DND-41 (cell line): Measurements from ENCODE around the gene CLDN11.

ENCODE experiments used
- ATAC-seq: fragments of 200-7000 bp; cut with Tn5 transposase; 3 replicates; pipeline ENCODE4 v1.9.1; 2021; ENCODE audit warnings: low read depth; ENCODE audit not compliant: insufficient read depth
- DNase-seq: peaks from one replicate; pipeline ENCODE4 v3.0.0-alpha.2; 2020
- H2AFZ ChIP-seq: 2 replicates; pipeline ENCODE4 v1.6.0; 2012; ENCODE audit warnings: low read depth, low read length
- H3K27ac ChIP-seq: 2 replicates; pipeline ENCODE4 v1.5.1; 2012; ENCODE audit warnings: low read length, inconsistent platforms
- H3K27me3 ChIP-seq: fragments of 200-600 bp; sonication (generic); 2 replicates; pipeline ENCODE4 v1.6.0; 2012; ENCODE audit warnings: low read length, mild to moderate bottlenecking, inconsistent platforms; ENCODE audit not compliant: insufficient read depth, poor library complexity
- H3K36me3 ChIP-seq: 2 replicates; pipeline ENCODE4 v1.5.1; 2012; ENCODE audit warnings: low read length, inconsistent platforms; ENCODE audit not compliant: insufficient read depth
- H3K4me1 ChIP-seq: 2 replicates; pipeline ENCODE4 v1.5.1; 2012; ENCODE audit warnings: mild to moderate bottlenecking, low read length; ENCODE audit not compliant: insufficient read depth
- H3K4me2 ChIP-seq: 2 replicates; pipeline ENCODE4 v1.6.0; 2012; ENCODE audit warnings: mild to moderate bottlenecking, moderate library complexity, low read length, inconsistent platforms; ENCODE audit not compliant: insufficient read depth
- H3K4me3 ChIP-seq, 2 experiments: fragments of 200-600 bp in 1 of 2; shearing (Covaris generic) in 1 of 2; 2 replicates each; pipeline ENCODE4 v1.5.1; 2012 to 2016; ENCODE audit warnings: inconsistent platforms in 2 of 2, low read length in 2 of 2, mild to moderate bottlenecking in 2 of 2, low read depth in 1 of 2, moderate library complexity in 1 of 2
- H3K79me2 ChIP-seq: 2 replicates; pipeline ENCODE4 v1.6.0; 2012; ENCODE audit warnings: low read length, inconsistent platforms; ENCODE audit not compliant: insufficient read depth
- H3K9ac ChIP-seq: 2 replicates; pipeline ENCODE4 v1.6.0; 2012; ENCODE audit warnings: low read depth, mild to moderate bottlenecking, inconsistent platforms, low read length, moderate library complexity
- H3K9me3 ChIP-seq: 2 replicates; pipeline ENCODE4 v1.5.1; 2012; ENCODE audit warnings: low read length, moderate library complexity, mild to moderate bottlenecking, inconsistent platforms; ENCODE audit not compliant: insufficient read depth, severe bottlenecking
- H4K20me1 ChIP-seq: 2 replicates; pipeline ENCODE4 v1.6.0; 2012; ENCODE audit warnings: low read length; ENCODE audit not compliant: insufficient read depth
- EZH2 ChIP-seq: IDR thresholded peaks from 3 replicates; pipeline ENCODE4 v1.6.1; 2012; ENCODE audit warnings: borderline replicate concordance, low read depth, mild to moderate bottlenecking, moderate library complexity, low read length, inconsistent platforms; ENCODE audit not compliant: severe bottlenecking
- TF ChIP-seq, protein P1 (sequence below): IDR thresholded peaks from 2 replicates; pipeline ENCODE4 v1.5.1; 2012; ENCODE audit warnings: borderline replicate concordance, low read length, moderate library complexity, mild to moderate bottlenecking; ENCODE audit not compliant: poor library complexity, severe bottlenecking; ENCODE audit errors: extremely low read depth

Gene CLDN11

DNA sequence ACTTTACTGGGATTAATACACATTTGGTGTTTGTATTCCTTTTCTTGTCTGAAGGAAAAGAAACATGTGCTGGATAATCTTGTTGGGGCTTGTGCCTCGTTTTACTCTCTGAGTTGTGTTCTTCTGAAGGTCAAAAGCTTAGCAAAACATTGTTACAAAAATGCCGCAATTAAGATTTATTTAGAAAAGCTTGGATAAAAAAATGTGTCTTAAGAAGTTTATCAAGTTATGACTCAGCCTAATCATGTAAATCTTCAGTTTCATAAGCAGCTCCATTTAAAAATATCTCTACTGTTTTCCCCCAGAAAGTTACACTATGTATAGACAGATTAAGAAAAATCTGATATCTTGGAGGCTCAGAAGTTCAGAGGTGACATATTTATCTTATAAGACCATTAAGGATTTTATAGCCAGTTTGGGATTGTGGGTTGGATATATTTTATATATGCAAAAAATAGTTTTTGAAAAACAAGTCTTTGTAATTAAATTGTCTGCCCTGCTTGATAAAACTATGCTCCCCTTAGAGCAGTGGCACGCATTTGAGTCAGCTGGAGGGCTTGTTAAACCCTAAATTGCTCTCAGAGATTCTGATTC, 56.5 kb downstream of the CLDN11 start:
- H3K36me3 ChIP-seq, result no peaks in the 10 kb centered on the region
- ATAC-seq (no peak), DNase-seq (no peak)
- no peaks in the 10 kb centered on the region for H3K79me2 ChIP-seq
- peaks cover 9% of the 10 kb centered on the region for H3K27me3 ChIP-seq
- H3K4me2 ChIP-seq, result no peak overlapping the region
- no peak overlapping the region for H3K27ac ChIP-seq
- no peaks in the 10 kb centered on the region for H3K9me3 ChIP-seq
- H3K4me3 ChIP-seq, result no peak overlapping the region
- no peak overlapping the region for H2AFZ ChIP-seq
- no peaks in the 10 kb centered on the region for H3K4me1 ChIP-seq
- TF ChIP-seq, protein P1, sequence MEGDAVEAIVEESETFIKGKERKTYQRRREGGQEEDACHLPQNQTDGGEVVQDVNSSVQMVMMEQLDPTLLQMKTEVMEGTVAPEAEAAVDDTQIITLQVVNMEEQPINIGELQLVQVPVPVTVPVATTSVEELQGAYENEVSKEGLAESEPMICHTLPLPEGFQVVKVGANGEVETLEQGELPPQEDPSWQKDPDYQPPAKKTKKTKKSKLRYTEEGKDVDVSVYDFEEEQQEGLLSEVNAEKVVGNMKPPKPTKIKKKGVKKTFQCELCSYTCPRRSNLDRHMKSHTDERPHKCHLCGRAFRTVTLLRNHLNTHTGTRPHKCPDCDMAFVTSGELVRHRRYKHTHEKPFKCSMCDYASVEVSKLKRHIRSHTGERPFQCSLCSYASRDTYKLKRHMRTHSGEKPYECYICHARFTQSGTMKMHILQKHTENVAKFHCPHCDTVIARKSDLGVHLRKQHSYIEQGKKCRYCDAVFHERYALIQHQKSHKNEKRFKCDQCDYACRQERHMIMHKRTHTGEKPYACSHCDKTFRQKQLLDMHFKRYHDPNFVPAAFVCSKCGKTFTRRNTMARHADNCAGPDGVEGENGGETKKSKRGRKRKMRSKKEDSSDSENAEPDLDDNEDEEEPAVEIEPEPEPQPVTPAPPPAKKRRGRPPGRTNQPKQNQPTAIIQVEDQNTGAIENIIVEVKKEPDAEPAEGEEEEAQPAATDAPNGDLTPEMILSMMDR, result no peak
- no peak for TF ChIP-seq EZH2
- H4K20me1 ChIP-seq, result no peaks in the 10 kb centered on the region
- no peak overlapping the region for H3K9ac ChIP-seq

DNA sequence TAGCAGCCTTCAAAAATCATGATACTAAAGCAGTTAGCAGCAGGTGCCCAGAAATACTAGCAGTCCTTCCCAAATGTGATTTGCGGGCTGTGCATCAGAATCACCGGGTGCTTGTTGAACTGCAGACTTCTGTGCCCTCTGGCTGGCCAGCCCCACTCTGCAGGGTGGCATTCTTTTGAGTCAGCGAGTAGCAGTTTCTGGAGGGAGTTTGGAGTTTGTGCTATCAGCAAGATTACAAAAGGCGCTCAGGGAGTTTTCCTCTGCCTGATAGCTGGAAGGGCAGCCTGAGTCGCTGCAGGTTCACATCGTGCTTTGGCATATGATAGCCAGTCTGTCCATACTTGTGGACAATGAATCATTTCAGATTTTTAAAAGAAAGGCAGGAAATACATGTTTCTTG, 57.6 kb downstream of the CLDN11 start:
- H3K27ac ChIP-seq, result no peak overlapping the region
- H2AFZ ChIP-seq, result no peak overlapping the region
- H3K36me3 ChIP-seq, result no peaks in the 10 kb centered on the region
- H4K20me1 ChIP-seq, result no peaks in the 10 kb centered on the region
- H3K79me2 ChIP-seq, result no peaks in the 10 kb centered on the region
- H3K9ac ChIP-seq, result no peak overlapping the region
- no peak for ATAC-seq
- no peak overlapping the region for H3K4me3 ChIP-seq
- DNase-seq, result no peak
- no peaks in the 10 kb centered on the region for H3K9me3 ChIP-seq
- H3K4me1 ChIP-seq, result no peaks in the 10 kb centered on the region
- TF ChIP-seq, protein P1, result no peak
- no peak for TF ChIP-seq EZH2
- no peak overlapping the region for H3K4me2 ChIP-seq
- H3K27me3 ChIP-seq, result peaks cover 5% of the 10 kb centered on the region

DNA sequence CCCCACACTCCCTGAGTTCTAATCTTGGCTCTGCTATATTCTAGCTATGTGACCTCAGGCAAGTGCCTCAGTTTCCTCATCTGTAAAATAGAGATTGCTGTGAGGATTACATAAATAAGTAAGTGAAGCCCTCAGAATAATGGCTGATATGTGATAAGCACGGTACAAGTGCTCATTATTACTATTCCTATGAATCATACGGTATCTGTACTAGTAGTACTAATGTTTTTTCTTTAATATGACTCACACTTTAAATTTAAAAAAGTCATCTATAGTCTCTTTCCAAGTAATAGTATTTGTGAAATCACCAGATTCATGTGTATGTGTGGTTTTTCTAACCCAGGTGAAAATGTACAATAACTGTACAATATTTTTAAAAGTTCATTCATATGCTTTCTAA, 58.7 kb downstream of the CLDN11 start:
- Histone ChIP-seq H3K79me2 (no peaks in the 10 kb centered on the region), H4K20me1 (no peaks in the 10 kb centered on the region), H3K4me3 (no peak overlapping the region), H3K27ac (no peak overlapping the region), H3K36me3 (no peaks in the 10 kb centered on the region), H3K4me1 (no peaks in the 10 kb centered on the region), H3K9me3 (no peaks in the 10 kb centered on the region), H3K4me2 (no peak overlapping the region), H2AFZ (no peak overlapping the region), H3K9ac (no peak overlapping the region), H3K27me3 (peaks cover 5% of the 10 kb centered on the region)
- TF ChIP-seq, protein P1, result no peak
- TF ChIP-seq EZH2, result no peak
- DNase-seq (no peak), ATAC-seq (no peak)
